Neuronal stem cell (in vitro differentiated cells): ENCODE results near the gene CACNA1C.

Experiments used
- DNase-seq: peaks from one replicate; pipeline ENCODE4 v3.0.0-alpha.2; 2013; ENCODE audit warnings: low spot score
- H2AFZ ChIP-seq: one replicate; pipeline ENCODE4 v1.6.1; 2013; ENCODE audit warnings: mild to moderate bottlenecking, low read length, inconsistent platforms
- H2AK5ac ChIP-seq: 2 replicates; pipeline ENCODE4 v1.6.1; 2013; ENCODE audit warnings: low read depth, mild to moderate bottlenecking, inconsistent platforms, low read length, moderate library complexity, mixed read lengths
- H2BK120ac ChIP-seq: 2 replicates; pipeline ENCODE4 v1.6.1; 2013; ENCODE audit warnings: low read depth, mild to moderate bottlenecking, inconsistent platforms, low read length, moderate library complexity, mixed read lengths
- H2BK12ac ChIP-seq: one replicate; pipeline ENCODE4 v1.6.1; 2013; ENCODE audit warnings: low read length, inconsistent platforms
- H2BK15ac ChIP-seq: 2 replicates; pipeline ENCODE4 v1.6.1; 2013; ENCODE audit warnings: mild to moderate bottlenecking, low read length, inconsistent platforms, mixed read lengths
- H2BK5ac ChIP-seq: one replicate; pipeline ENCODE4 v1.6.1; 2013; ENCODE audit warnings: inconsistent platforms, mild to moderate bottlenecking, low read length, moderate library complexity
- H3K14ac ChIP-seq: one replicate; pipeline ENCODE4 v1.6.1; 2013; ENCODE audit warnings: low read length, inconsistent platforms
- H3K18ac ChIP-seq: 2 replicates; pipeline ENCODE4 v1.6.1; 2013; ENCODE audit warnings: low read length, inconsistent platforms
- H3K23ac ChIP-seq: 2 replicates; pipeline ENCODE4 v1.6.1; 2013; ENCODE audit warnings: low read depth, mild to moderate bottlenecking, mixed read lengths, low read length, inconsistent platforms; ENCODE audit not compliant: poor library complexity
- H3K27ac ChIP-seq: replicated peaks from 3 replicates; pipeline ENCODE4 v1.5.1; 2013; ENCODE audit warnings: low read length, inconsistent platforms
- H3K27me3 ChIP-seq, 3 experiments: 2 replicates each; pipeline ENCODE4 v1.6.1; 2013; ENCODE audit warnings: low read length in 3 of 3, mild to moderate bottlenecking in 2 of 3, inconsistent platforms in 1 of 3, low read depth in 1 of 3, mixed read lengths in 1 of 3, moderate library complexity in 1 of 3; ENCODE audit not compliant: control insufficient read depth in 3 of 3, insufficient read depth in 3 of 3
- H3K36me3 ChIP-seq, 2 donors: replicated peaks in 1 of 2; 2 replicates each; pipeline ENCODE4 v1.6.1; 2013; ENCODE audit warnings: low read length in 2 of 2; ENCODE audit not compliant: control insufficient read depth in 2 of 2, insufficient read depth in 2 of 2
- H3K4ac ChIP-seq: 2 replicates; pipeline ENCODE4 v1.6.1; 2013; ENCODE audit warnings: inconsistent platforms, mild to moderate bottlenecking, low read length, moderate library complexity
- H3K4me1 ChIP-seq, 2 donors: 1 replicate in 1 of 2; 2 replicates in 1 of 2; pipeline ENCODE4 v1.6.1; 2013; ENCODE audit warnings: low read length in 2 of 2, low read depth in 1 of 2; ENCODE audit not compliant: control insufficient read depth in 2 of 2, insufficient read depth in 1 of 2
- H3K4me2 ChIP-seq: one replicate; pipeline ENCODE4 v1.6.1; 2013; ENCODE audit warnings: mild to moderate bottlenecking, low read length, inconsistent platforms; ENCODE audit not compliant: insufficient read depth, poor library complexity, severe bottlenecking
- H3K4me3 ChIP-seq, 2 donors: 2 replicates each; pipeline ENCODE4 v1.5.1; 2013; ENCODE audit warnings: low read length in 2 of 2, mild to moderate bottlenecking in 2 of 2, inconsistent platforms in 1 of 2, moderate library complexity in 1 of 2
- H3K79me1 ChIP-seq: one replicate; pipeline ENCODE4 v1.6.1; 2013; ENCODE audit warnings: low read depth, mild to moderate bottlenecking, inconsistent platforms, low read length, moderate library complexity
- H3K9ac ChIP-seq: one replicate; pipeline ENCODE4 v1.6.1; 2013; ENCODE audit warnings: mild to moderate bottlenecking, low read depth, low read length, inconsistent platforms; ENCODE audit not compliant: poor library complexity
- H3K9me3 ChIP-seq, 2 donors: replicated peaks in 1 of 2; 2 replicates each; pipeline versions ENCODE3 to v1.6.1; 2013; ENCODE audit warnings: low read length in 2 of 2, mild to moderate bottlenecking in 2 of 2, inconsistent platforms in 1 of 2, low read depth in 1 of 2, mixed read lengths in 1 of 2, moderate library complexity in 1 of 2; ENCODE audit not compliant: control insufficient read depth in 2 of 2, insufficient read depth in 1 of 2
- H4K8ac ChIP-seq: one replicate; pipeline ENCODE4 v1.6.1; 2013; ENCODE audit warnings: low read depth, mild to moderate bottlenecking, inconsistent platforms, low read length, moderate library complexity
- H4K91ac ChIP-seq: one replicate; pipeline ENCODE4 v1.6.1; 2013; ENCODE audit warnings: low read length, low read depth, mild to moderate bottlenecking, inconsistent platforms; ENCODE audit not compliant: poor library complexity
- WGBS, 2 donors: extraction: QIAGEN DNeasy Blood & Tissue Kit; methylation state at CpG; one replicate each; pipeline ENCODE4 v1.1.7; 2013; ENCODE audit warnings: missing lambda C conversion rate in 2 of 2, mixed read lengths in 1 of 2; ENCODE audit not compliant: insufficient read length in 2 of 2, insufficient replicate concordance in 1 of 2; ENCODE audit errors: extremely low coverage in 2 of 2; 5-methylcytosine and 5-hydroxymethylcytosine counted together

CACNA1C gene

GRCh38 chr12:2732290-2732689 is 679.5 kb downstream of the CACNA1C start:
- H4K91ac ChIP-seq, result peak overlapping the region; percentile 64
- H3K18ac ChIP-seq, result no peak overlapping the region
- H3K4me2 ChIP-seq, result no peak overlapping the region
- peaks cover 0 to 2% of the 10 kb centered on the region in 2 donors for H3K9me3 ChIP-seq
- no peak overlapping the region for H3K27ac ChIP-seq
- H3K36me3 ChIP-seq, result no peaks in the 10 kb centered on the region
- H3K4me3 ChIP-seq, result no peak overlapping the region
- H2BK120ac ChIP-seq, result no peak overlapping the region
- DNase-seq, result no peak
- no peaks in the 10 kb centered on the region for H3K4me1 ChIP-seq
- H2BK15ac ChIP-seq, result no peak overlapping the region
- no CpG with 5 or more reads among the region's 6 CpGs for WGBS, 2 donors
- no peak overlapping the region for H2AFZ ChIP-seq
- peaks cover 0 to 35% (median 0%) of the 10 kb centered on the region in 3 experiments for H3K27me3 ChIP-seq
- H2BK5ac ChIP-seq, result no peak overlapping the region
- no peak overlapping the region for H3K14ac ChIP-seq
- H3K23ac ChIP-seq, result no peak overlapping the region
- no peak overlapping the region for H2AK5ac ChIP-seq
- no peaks in the 10 kb centered on the region for H3K79me1 ChIP-seq
- H4K8ac ChIP-seq, result no peak overlapping the region
- H2BK12ac ChIP-seq, result no peak overlapping the region
- H3K9ac ChIP-seq, result no peak overlapping the region
- H3K4ac ChIP-seq, result no peak overlapping the region

- Histone ChIP-seq H3K79me1 (no peaks in the 10 kb centered on the region), H3K27ac (no peak overlapping the region), H3K4me3 (no peak overlapping the region), H4K91ac (no peak overlapping the region), H2BK120ac (no peak overlapping the region), H3K4me1 (no peaks in the 10 kb centered on the region), H4K8ac (peak overlapping the region; percentile 56), H3K27me3 (peaks cover 0 to 35% (median 0%) of the 10 kb centered on the region in 3 experiments), H3K14ac (no peak overlapping the region), H2AK5ac (no peak overlapping the region), H3K23ac (no peak overlapping the region), H3K4ac (no peak overlapping the region), H2BK12ac (no peak overlapping the region), H2AFZ (no peak overlapping the region), H3K9me3 (peaks cover 0 to 2% of the 10 kb centered on the region in 2 donors), H3K36me3 (no peaks in the 10 kb centered on the region), H2BK15ac (no peak overlapping the region), H2BK5ac (no peak overlapping the region), H3K4me2 (no peak overlapping the region), H3K18ac (no peak overlapping the region), H3K9ac (no peak overlapping the region)
- no CpG with 5 or more reads among the region's 13 CpGs for WGBS, 2 donors
- DNase-seq, result no peak
Measured at GRCh38 chr12:2733493-2734355, 680.9 kb downstream of the CACNA1C start.

DNA sequence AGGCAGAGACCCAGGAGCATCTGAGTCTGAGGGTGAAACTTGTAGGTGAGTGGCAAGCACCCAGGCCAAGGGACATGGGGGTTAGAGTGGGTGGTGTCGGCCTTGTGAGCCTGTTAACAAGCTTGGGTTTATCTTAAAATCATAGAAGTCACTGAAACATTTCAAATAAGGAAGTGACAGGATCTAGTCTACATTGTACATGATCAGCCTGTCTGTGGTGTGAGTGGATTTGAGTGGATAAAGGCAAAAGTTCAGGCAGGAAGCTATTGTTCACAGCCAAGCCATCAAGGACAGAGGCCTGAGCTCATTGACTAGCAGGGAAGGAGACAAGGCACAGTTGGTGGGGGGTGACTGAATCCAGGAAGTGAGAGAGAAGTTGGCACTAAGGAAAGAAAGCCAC is 682.6 kb downstream of the CACNA1C start:
- Histone ChIP-seq H2AFZ (no peak overlapping the region), H3K79me1 (no peaks in the 10 kb centered on the region), H3K14ac (no peak overlapping the region), H4K91ac (no peak overlapping the region), H3K23ac (no peak overlapping the region), H3K4me1 (no peaks in the 10 kb centered on the region), H2BK15ac (no peak overlapping the region), H2AK5ac (no peak overlapping the region), H3K27me3 (peaks cover 0 to 35% (median 0%) of the 10 kb centered on the region in 3 experiments), H3K27ac (no peak overlapping the region), H2BK120ac (no peak overlapping the region), H3K9ac (no peak overlapping the region), H3K9me3 (peaks cover 0 to 6% of the 10 kb centered on the region in 2 donors), H3K4ac (no peak overlapping the region), H3K36me3 (no peaks in the 10 kb centered on the region), H4K8ac (no peak overlapping the region), H2BK12ac (no peak overlapping the region), H2BK5ac (no peak overlapping the region), H3K4me2 (no peak overlapping the region), H3K18ac (no peak overlapping the region), H3K4me3 (no peak overlapping the region)
- DNase-seq, result no peak
- WGBS, 2 donors, result no CpG with 5 or more reads among the region's 1 CpG

- Histone ChIP-seq H2AK5ac (no peak overlapping the region), H3K4ac (no peak overlapping the region), H2BK12ac (no peak overlapping the region), H3K36me3 (no peaks in the 10 kb centered on the region), H3K18ac (no peak overlapping the region), H2BK15ac (no peak overlapping the region), H3K4me2 (no peak overlapping the region), H3K9me3 (peaks cover 0 to 6% of the 10 kb centered on the region in 2 donors), H3K23ac (no peak overlapping the region), H3K79me1 (no peaks in the 10 kb centered on the region), H4K8ac (no peak overlapping the region), H3K27me3 (peaks cover 0 to 27% (median 0%) of the 10 kb centered on the region in 3 experiments), H3K9ac (peak overlapping the region; percentile 13), H3K4me3 (no peak overlapping the region), H2BK120ac (no peak overlapping the region), H2BK5ac (no peak overlapping the region), H3K27ac (no peak overlapping the region), H3K4me1 (no peaks in the 10 kb centered on the region), H2AFZ (no peak overlapping the region), H4K91ac (no peak overlapping the region), H3K14ac (no peak overlapping the region)
- DNase-seq, result no peak
- no CpG with 5 or more reads among the region's 11 CpGs for whole genome bisulfite sequencing, 2 donors
Measured at GRCh38 chr12:2737656-2738241, 685.0 kb downstream of the CACNA1C start.
